ENCODE measurements around the gene SEMA4D.

DNA sequence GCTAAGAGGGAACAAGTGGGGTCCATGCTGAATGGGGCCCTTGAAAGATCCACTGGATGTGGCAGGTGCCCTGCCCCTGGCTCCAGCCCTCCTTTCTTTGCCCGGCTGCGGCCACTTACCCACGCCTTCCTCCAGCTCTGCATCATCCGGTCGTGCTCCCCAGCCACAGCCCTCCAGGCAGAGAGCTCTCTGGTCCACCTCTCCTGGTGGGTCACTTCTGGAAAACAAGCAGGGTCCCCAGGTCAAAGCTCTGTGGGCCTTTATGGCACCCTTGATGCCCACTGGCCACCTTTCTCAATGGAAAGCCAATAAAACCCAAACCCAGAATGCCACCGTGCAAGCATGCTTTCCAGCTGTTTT is 134.6 kb downstream of the SEMA4D start:
- no peak for TF ChIP-seq CTCF (IDR thresholded peaks at IDR 0.05; ENCODE audit: insufficient read depth, low read length)
- TF ChIP-seq GABPA (IDR thresholded peaks at IDR 0.05; ENCODE audit: low read depth) = no peak
- no peak for TF ChIP-seq REST (IDR thresholded peaks at IDR 0.05; ENCODE audit: insufficient replicate concordance, low read depth)
- TF ChIP-seq POLR2AphosphoS5 (IDR thresholded peaks at IDR 0.05; ENCODE audit: low read depth) = no peak

Data from HL-60 (cell line).